ENCODE results near the gene PARVB. TPM values are rescaled to one million over a fixed set of nuclear protein-coding genes. Genes with fewer than 3 reads are reported as not detected.
"Not testable (repeated sequence)": the region's sequence is repeated elsewhere in the genome, so short reads cannot be mapped to it uniquely, and the experiment has no call there.

PARVB gene
- total RNA-seq, 2 experiments from 2014 or later: 71.4 to 71.5 TPM

DNA sequence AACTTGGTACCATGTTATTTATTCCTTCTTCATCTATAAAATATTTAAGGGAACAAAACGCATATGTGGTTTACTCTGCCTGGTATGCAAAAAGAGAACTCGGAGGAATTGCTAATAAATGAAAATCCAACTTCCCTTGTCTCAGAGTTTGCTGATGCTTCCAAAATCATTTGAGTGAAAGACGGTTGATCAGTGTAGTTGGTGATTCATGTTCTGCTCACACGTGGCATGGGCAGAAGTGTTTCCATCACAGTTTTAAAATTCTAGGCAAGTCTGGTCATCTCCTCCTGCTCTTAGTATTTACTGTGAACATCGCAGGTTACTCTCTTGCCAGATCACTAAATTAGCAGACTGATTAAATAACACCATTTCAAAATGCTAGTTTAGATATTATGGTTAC is 11.9 kb upstream of the PARVB start:
- Mint-ChIP-seq H3K4me3 (no peak overlapping the region), H3K27me3 (no peaks in the 10 kb centered on the region), H3K36me3 (peaks cover 2% of the 10 kb centered on the region), H3K4me1 (no peaks in the 10 kb centered on the region), H3K27ac (no peak overlapping the region), H3K9me3 (no peaks in the 10 kb centered on the region)
- no peak for DNase-seq

DNA sequence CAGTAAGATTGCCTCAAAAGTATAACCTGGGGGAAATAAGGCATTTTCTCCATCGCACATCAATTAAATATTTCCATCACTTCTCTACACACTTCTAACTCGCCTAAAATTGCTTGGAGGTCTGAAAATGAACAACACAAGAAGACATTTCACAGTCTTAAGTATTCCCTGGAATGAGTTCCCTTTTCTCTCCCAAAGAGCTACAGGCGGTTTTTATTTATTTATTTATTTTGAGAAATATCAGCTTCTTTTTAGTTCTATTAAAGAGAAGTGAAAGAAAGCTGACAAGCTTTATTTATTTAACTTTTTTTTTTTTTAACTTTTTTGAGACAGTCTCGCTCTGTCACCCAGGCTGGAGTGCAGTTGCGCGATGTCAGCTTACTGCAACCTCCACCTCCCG is 11.5 kb upstream of the PARVB start:
- Mint-ChIP-seq H3K27me3 (no peaks in the 10 kb centered on the region), H3K9me3 (no peaks in the 10 kb centered on the region), H3K27ac (no peak overlapping the region), H3K4me3 (no peak overlapping the region), H3K36me3 (peaks cover 2% of the 10 kb centered on the region), H3K4me1 (no peaks in the 10 kb centered on the region)
- DNase-seq: no peak

DNA sequence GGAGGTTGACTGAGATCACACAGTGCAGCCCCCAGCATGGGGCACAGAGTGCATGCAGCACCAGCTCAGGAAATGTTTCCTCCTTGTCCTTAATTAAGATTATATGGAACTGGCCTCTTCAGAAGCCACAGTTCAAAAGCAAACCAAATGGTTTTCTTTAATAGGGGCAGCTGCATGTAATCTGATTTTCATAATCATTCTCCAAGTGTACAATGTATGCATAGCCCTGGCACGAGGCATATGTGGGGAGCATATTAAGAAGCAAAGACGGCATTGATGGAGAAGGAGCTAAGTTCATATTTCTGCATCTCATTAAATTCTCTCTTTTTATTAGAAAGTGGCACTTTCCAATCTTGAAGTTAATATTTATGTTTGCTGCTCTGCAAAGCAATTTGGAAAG is 9.9 kb upstream of the PARVB start:
- H3K27ac Mint-ChIP-seq: no peak overlapping the region
- no peaks in the 10 kb centered on the region for H3K27me3 Mint-ChIP-seq
- peaks cover 5% of the 10 kb centered on the region for H3K36me3 Mint-ChIP-seq
- no peaks in the 10 kb centered on the region for H3K9me3 Mint-ChIP-seq
- no peaks in the 10 kb centered on the region for H3K4me1 Mint-ChIP-seq
- DNase-seq: no peak
- H3K4me3 Mint-ChIP-seq: no peak overlapping the region

DNA sequence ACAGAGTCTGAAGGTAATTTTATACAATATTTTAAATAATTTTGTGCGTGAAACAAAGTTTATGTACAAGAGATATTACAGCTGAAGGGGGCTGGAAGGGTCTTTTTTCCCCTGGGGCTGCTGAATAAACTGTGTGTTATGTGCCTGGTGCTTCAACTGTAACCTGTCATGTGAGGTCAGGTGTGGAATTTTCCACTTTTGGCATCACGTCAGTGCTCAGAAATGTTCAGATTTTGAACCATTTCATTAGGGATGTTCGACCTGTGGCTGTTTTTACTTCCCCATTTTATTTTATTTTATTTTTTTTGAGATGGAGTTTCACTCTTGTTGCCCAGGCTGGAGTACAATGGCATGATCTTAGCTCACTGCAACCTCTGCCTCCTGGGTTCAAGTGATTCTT is 7.5 kb upstream of the PARVB start:
- not testable (repeated sequence) for DNase-seq, H3K27me3 Mint-ChIP-seq, H3K9me3 Mint-ChIP-seq, H3K27ac Mint-ChIP-seq, H3K4me1 Mint-ChIP-seq, H3K4me3 Mint-ChIP-seq
- peaks cover 16% of the 10 kb centered on the region for H3K36me3 Mint-ChIP-seq

DNA sequence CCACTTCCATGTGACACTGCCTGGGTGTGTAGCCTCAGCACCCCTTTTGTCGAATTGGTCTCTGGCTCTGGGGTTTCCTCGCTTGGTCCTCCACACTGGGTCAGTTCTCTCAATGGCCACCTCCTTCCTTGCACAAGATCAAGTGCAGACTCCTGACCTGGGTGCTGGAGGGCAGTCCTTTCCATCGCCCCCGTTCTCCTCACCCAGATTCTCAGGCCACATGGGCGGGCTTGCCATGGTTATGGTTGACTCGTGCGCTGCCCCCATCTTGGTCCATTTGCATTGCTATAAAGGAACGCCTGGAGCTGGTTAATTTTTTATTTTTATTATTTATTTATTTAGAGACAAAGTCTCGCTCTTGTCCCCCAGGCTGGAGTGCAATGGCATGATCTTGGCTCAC is 5.5 kb upstream of the PARVB start:
- Mint-ChIP-seq H3K36me3 (peaks cover 26% of the 10 kb centered on the region), H3K9me3 (no peaks in the 10 kb centered on the region), H3K27ac (no peak overlapping the region), H3K4me1 (peaks cover 13% of the 10 kb centered on the region), H3K27me3 (no peaks in the 10 kb centered on the region), H3K4me3 (no peak overlapping the region)
- no peak for DNase-seq

DNA sequence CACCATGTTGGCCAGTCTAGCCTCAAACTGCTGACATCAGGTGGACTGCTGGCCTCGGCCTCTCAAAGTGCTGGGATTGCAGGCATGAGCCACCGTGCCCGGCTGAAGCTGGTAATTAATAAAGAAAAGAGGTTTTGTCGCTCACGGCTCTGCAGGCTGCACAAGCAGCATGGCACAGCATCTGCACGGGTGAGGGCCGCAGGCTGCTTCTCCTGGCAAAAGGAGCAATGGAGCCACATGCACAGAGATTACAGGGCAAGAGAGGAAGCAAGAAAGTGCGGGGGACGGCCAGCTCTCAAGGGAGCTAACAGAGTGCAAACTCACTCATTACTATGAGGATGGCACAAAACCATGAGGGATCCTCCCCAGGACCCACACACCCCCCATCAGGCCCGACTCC is 4.7 kb upstream of the PARVB start:
- no peak for DNase-seq
- no peak overlapping the region for H3K27ac Mint-ChIP-seq

DNA sequence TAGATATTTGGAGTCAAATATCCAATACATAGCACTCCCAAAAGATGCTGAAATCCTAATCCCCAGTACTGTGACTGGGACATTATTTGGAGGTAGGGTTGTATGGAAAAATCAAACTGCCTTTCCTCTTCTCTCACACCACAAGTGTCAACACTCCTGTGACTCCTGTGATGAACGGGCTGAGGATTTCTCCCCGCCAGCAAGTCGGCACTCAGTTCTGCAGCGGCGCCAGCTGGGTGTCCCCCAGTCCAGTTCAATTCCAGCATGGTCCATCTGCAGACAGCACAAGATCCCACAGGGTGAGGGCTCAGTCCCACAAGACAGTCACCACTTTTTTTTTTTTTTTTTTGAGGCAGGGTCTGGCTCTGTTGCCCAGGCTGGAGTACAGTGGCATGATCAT is 4.3 kb upstream of the PARVB start:
- DNase-seq: no peak
- no peaks in the 10 kb centered on the region for H3K9me3 Mint-ChIP-seq
- H3K4me1 Mint-ChIP-seq: peaks cover 13% of the 10 kb centered on the region
- H3K27me3 Mint-ChIP-seq: peaks cover 3% of the 10 kb centered on the region
- H3K27ac Mint-ChIP-seq: no peak overlapping the region
- peaks cover 29% of the 10 kb centered on the region for H3K36me3 Mint-ChIP-seq
- H3K4me3 Mint-ChIP-seq: no peak overlapping the region

More for the DNA sequence above, 4.7 kb upstream of the PARVB start:
- H3K4me1 Mint-ChIP-seq: peaks cover 13% of the 10 kb centered on the region
- H3K36me3 Mint-ChIP-seq: peaks cover 29% of the 10 kb centered on the region
- no peaks in the 10 kb centered on the region for H3K9me3 Mint-ChIP-seq
- H3K27me3 Mint-ChIP-seq: peaks cover 3% of the 10 kb centered on the region
- no peak overlapping the region for H3K4me3 Mint-ChIP-seq

DNA sequence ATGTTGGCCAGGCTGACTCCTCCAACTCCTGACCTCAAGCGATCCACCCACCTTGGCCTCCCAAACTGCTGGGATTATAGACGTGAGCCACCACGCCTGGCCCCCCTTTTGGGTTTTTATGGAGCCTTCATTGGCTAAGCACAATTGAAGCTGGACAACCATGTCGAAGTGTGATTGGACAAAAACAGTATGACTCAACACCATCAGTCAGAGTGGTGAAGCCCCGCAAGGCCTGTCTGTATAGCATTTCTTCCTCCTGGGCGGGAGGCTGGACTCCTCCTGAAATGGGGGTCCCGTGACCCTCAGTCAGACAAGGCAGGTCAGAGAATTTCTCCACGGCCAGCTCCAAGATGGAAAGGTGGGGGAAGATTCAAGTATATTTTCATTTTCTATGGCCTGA is 3.1 kb upstream of the PARVB start:
- H3K27ac Mint-ChIP-seq: no peak overlapping the region
- DNase-seq: no peak
- H3K4me3 Mint-ChIP-seq: peak overlapping the region; percentile 42

DNA sequence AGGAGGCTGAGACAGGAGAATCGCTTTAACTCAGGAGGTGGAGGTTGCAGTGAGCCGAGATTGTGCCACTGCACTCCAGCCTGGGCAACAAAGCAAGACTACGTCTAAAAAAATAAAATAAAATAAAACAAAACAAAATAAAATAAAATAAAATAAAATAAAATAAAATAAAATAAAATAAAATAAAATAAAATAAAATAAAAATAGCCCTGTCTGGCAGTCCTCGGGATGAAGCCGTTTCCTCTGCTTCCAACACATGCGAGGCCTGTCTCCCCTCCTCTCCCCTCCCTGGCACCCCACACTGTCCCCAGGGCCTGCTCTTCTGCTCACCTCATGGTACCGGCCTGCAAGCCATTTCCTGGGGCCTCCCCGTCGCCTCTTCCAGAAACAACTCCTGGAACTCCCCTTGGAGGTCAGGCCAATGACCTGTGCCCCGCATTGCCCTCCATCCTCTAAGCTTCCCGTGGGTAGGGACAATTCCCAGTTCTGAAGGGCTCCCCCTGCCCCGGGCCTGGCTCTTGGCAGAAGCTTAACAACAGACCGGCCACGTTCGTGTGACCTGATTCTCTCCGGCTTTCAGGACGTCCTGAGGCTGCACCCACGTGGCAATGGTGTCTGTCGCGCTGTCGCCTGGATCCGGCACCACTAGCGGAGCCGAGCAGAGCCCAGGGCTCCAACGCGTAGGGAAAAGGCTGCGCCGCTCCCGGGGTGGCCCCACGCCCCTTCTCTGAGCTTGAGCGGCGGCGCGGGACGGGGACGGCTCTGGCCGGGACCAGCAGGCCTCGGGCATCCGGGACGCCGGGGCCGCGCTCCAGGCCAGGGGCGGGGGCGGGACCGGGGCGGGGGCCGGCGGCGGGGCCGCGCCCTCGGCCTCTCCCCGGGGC is 456 bp upstream of the PARVB start:
- H3K4me1 Mint-ChIP-seq: peaks cover 39% of the 10 kb centered on the region
- peak; percentile 67 for DNase-seq
- H3K27ac Mint-ChIP-seq: peak overlapping the region; percentile 93
- peak overlapping the region; percentile 87 for H3K4me3 Mint-ChIP-seq
- no peaks in the 10 kb centered on the region for H3K9me3 Mint-ChIP-seq
- peaks cover 23% of the 10 kb centered on the region for H3K27me3 Mint-ChIP-seq
- H3K36me3 Mint-ChIP-seq: peaks cover 49% of the 10 kb centered on the region

More for the DNA sequence above, 3.1 kb upstream of the PARVB start:
- H3K27me3 Mint-ChIP-seq: peaks cover 12% of the 10 kb centered on the region
- no peaks in the 10 kb centered on the region for H3K9me3 Mint-ChIP-seq
- peaks cover 23% of the 10 kb centered on the region for H3K4me1 Mint-ChIP-seq
- peaks cover 37% of the 10 kb centered on the region for H3K36me3 Mint-ChIP-seq

DNA sequence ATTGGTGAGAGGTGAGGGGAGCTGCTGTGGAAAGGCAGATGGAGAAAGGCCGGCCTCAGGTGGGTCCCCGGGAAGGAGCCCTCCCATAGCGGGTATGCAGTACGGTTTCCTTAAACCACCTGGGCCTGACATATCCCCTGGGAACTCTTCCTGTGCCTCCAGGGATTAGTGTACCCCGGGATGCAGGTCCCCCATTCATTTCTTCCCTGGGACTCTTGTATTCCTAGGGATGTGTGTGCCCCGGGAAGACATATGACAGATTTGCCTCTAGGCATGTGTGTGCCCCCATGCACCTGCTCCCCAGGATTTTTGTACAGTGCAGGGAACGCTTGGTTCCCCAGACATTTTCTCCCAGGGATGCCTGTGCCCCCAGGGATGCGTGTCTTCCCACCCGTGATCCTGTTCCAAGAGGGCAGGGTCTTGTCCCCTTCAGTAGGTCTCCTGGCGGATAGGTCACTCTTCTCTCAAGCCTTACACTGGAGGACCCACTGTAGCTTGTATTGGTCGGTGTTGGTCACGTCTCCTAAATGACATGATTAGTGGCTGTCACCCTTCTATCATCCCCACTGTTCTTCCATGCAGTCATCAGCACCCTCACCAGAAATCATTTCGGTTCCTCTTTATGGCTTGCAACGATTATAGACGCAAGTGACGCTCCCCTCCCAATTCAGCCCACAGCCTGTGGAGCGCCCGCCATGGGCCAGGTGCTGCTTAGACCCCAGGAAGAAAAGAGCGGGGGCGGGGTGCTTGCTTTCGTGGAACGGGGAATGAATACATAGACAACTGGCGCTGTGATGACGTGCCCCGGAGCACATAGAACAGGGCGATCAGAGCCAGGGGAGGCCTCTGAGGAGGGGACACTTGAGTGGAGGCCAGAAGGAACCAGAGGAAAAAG is 1.3 kb downstream of the PARVB start:
- DNase-seq: peak; percentile 13
- Mint-ChIP-seq H3K4me3 (peak overlapping the region; percentile 92), H3K27ac (peak overlapping the region; percentile 98), H3K4me1 (peaks cover 42% of the 10 kb centered on the region), H3K36me3 (peaks cover 45% of the 10 kb centered on the region), H3K9me3 (no peaks in the 10 kb centered on the region), H3K27me3 (peaks cover 23% of the 10 kb centered on the region)

DNA sequence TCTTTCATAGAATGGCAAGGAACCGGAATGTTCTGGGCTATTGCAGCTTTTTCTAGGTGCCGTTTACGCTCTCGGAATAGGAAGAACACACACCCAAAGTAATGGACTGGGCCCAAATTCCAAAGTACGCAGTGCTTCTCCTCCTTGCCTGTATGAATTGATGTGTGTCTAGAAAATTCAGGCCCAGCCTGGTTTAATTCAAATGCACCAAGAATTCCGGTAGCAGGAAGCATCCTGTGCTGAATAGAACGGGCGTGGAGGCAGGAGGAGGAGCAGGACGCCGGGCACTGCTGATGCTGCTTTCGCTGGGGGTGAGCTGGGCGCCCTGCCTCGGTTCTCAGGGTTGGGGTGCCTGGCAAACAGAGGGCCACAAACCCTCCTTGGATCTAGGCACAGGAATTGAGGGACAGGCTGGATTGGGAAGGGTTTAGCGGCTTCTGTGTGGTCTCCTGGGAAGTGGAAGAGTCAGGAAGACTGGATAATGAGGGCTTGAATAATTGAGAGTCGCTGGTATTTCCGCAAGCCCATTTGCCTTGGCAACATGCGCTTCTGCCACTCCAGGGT is 2.0 kb downstream of the PARVB start:
- Mint-ChIP-seq H3K27ac (peak overlapping the region; percentile 98), H3K4me3 (peak overlapping the region; percentile 92), H3K27me3 (peaks cover 23% of the 10 kb centered on the region), H3K4me1 (peaks cover 45% of the 10 kb centered on the region), H3K36me3 (peaks cover 41% of the 10 kb centered on the region), H3K9me3 (no peaks in the 10 kb centered on the region)
- DNase-seq: no peak

DNA sequence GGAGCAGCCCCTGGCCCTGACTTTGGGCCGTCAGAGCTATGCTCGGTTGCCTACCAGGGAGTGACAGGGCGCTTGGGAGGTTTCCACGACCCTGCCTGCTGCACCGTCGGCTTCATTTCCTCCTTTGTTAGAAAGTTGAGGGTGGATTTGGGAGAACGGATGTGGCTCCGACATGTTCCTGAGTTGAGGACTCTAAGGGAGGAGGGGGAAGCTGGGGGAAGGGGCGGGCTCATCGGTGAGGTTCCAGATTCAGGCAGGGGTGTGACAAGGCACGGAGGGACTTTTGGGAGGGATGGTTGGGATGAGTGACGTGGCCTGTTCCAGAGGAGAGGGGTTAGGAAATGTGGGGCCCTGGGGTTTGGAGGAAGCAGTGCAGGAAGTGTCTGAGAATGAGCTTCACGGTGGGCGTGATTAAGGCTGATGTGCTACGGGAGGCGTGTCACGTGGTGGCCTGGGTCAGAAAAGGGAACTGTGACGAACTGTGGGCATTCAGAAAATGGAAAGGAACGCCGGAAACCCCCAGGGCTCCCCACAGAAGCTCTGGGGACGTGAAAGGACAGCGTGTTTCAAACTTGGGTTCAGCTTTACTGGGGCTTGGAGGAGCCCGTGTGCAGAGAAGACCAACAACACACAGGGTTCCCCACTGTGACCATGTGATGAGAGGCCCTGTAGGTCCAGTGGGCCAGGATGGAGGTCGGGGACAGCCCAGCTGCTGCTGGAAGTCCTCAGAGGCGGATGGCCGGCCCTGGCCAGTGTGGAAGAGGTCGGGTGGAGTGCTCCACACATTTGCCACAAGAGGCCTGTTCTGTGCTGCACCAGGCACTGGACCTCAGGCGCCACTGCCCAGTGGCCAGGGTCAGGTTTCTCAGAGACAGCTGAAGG is 2.8 kb downstream of the PARVB start:
- peak; percentile 80 for DNase-seq
- H3K4me1 Mint-ChIP-seq: peaks cover 46% of the 10 kb centered on the region
- peaks cover 23% of the 10 kb centered on the region for H3K27me3 Mint-ChIP-seq
- no peaks in the 10 kb centered on the region for H3K9me3 Mint-ChIP-seq
- H3K36me3 Mint-ChIP-seq: peaks cover 43% of the 10 kb centered on the region
- H3K4me3 Mint-ChIP-seq: peak overlapping the region; percentile 92
- H3K27ac Mint-ChIP-seq: peak overlapping the region; percentile 98

DNA sequence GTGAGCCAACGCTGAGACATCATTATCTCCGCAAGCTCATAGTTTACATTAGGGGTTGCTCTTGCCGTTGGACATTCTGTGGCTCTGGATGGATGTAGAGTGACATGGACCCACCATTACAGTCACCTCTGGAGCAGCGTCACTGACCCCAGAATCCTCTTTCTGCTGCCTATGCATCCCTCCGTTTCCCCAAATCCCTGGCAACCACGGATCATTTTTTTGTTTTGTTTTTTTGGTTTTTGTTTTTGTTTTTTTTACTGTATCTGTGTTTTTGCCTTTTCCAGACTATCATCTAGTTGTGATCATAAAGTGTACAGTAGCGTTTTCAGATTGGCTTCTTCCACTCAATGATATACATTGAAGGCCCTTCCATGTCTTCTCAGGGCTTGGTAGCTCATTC is 4.0 kb downstream of the PARVB start:
- H3K9me3 Mint-ChIP-seq: no peaks in the 10 kb centered on the region
- peak overlapping the region; percentile 2 for H3K27ac Mint-ChIP-seq
- DNase-seq: no peak
- H3K27me3 Mint-ChIP-seq: peaks cover 23% of the 10 kb centered on the region
- H3K36me3 Mint-ChIP-seq: peaks cover 39% of the 10 kb centered on the region
- no peak overlapping the region for H3K4me3 Mint-ChIP-seq
- peaks cover 45% of the 10 kb centered on the region for H3K4me1 Mint-ChIP-seq

DNA sequence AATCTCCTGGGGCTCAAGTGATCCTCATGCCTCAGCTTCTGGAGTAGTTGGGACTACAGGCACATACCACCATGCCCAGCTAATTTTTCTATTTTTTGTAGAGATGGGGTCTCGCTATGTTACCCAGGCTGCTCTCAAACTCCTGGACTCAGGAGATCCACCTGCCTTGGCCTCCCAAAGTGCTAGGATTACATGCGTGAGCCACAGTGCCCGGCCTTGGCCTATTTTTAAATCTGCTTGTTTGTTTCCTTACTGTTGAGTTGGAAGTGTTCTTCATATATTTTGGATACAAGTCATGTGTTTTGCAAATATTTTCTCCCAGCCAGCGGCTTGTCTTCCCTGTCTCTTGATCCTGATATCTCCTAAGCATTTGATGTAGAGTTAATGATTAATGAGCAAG is 5.0 kb downstream of the PARVB start:
- no peak for DNase-seq
- Mint-ChIP-seq H3K36me3 (peaks cover 34% of the 10 kb centered on the region), H3K4me3 (no peak overlapping the region), H3K9me3 (no peaks in the 10 kb centered on the region), H3K4me1 (peaks cover 45% of the 10 kb centered on the region), H3K27ac (no peak overlapping the region), H3K27me3 (peaks cover 20% of the 10 kb centered on the region)

All from activated naive CD8-positive, alpha-beta T cell treated with anti-CD3 and anti-CD28 coated beads for 36 hours (primary cell).